MCF 10A (cell line): Measurements from ENCODE around the gene CARHSP1. TPM values are rescaled to one million over a fixed set of nuclear protein-coding genes. Genes with fewer than 3 reads are reported as not detected.
"Not testable (repeated sequence)": the region's sequence is repeated elsewhere in the genome, so short reads cannot be mapped to it uniquely, and the experiment has no call there.

Experiments used
- BruUV-seq: library from RNA; stranded (reverse); fragments of 400-500 nt; replicated peaks from 2 replicates; lab custom pipeline; 2021; lab: Mats Ljungman, UMichigan
- CTCF ChIA-PET: fragments of 300-600 bp; sonication (Branson Sonifier 250); formaldehyde crosslinking; extraction: SDS; loops from one replicate; lab custom pipeline; 2021; ENCODE audit warnings: antibody characterized with exemption, inconsistent platforms; lab: Yijun Ruan, JAX
- POLR2A ChIA-PET: fragments of 300-600, 350-650 bp; sonication (Branson Sonifier 250); formaldehyde crosslinking; extraction: SDS; loops from one replicate; lab custom pipeline; 2020; ENCODE audit warnings: antibody characterized with exemption, inconsistent platforms; lab: Yijun Ruan, JAX
- DNase-seq: peaks from one replicate; pipeline ENCODE4 v3.0.0-alpha.2; 2018; ENCODE audit not compliant: unreplicated experiment
- H3K27ac Mint-ChIP-seq: one replicate; pipeline ENCODE4 v1.8.0; 2022; ENCODE audit warnings: mild to moderate bottlenecking, low read depth, mixed read lengths; ENCODE audit not compliant: unreplicated experiment
- H3K27me3 Mint-ChIP-seq: one replicate; pipeline ENCODE4 v1.8.0; 2022; ENCODE audit warnings: mixed read lengths; ENCODE audit not compliant: insufficient read depth, unreplicated experiment
- H3K36me3 Mint-ChIP-seq: one replicate; pipeline ENCODE4 v1.8.0; 2022; ENCODE audit warnings: mild to moderate bottlenecking, moderate library complexity, mixed read lengths; ENCODE audit not compliant: insufficient read depth, unreplicated experiment
- H3K4me1 Mint-ChIP-seq: one replicate; pipeline ENCODE4 v1.8.0; 2022; ENCODE audit warnings: mixed read lengths; ENCODE audit not compliant: insufficient read depth, unreplicated experiment
- H3K4me3 Mint-ChIP-seq: one replicate; pipeline ENCODE4 v1.8.0; 2022; ENCODE audit warnings: mild to moderate bottlenecking, moderate library complexity, mixed read lengths; ENCODE audit not compliant: unreplicated experiment
- H3K9me3 Mint-ChIP-seq: one replicate; pipeline ENCODE4 v1.8.0; 2022; ENCODE audit warnings: mixed read lengths; ENCODE audit not compliant: unreplicated experiment
- intact Hi-C: fragments of 100-400 bp; cut with micrococcal nuclease; formaldehyde crosslinking; loops from 2 replicates; pipeline ENCODE4 v1.14.1; 2022
- total RNA-seq: library from RNA; stranded (reverse); gene quantifications from 2 replicates; pipeline ENCODE4 v1.2.3, GENCODE V29; 2022
- TF ChIP-seq, protein P1 (sequence below): fragments of 200-600 bp; IDR thresholded peaks from one replicate; pipeline ENCODE4 v1.8.0; 2022; ENCODE audit warnings: antibody characterized with exemption, mild to moderate bottlenecking; ENCODE audit not compliant: unreplicated experiment

The CARHSP1 gene
- total RNA-seq, 1 experiment from 2014 or later = 27.8 TPM

DNA sequence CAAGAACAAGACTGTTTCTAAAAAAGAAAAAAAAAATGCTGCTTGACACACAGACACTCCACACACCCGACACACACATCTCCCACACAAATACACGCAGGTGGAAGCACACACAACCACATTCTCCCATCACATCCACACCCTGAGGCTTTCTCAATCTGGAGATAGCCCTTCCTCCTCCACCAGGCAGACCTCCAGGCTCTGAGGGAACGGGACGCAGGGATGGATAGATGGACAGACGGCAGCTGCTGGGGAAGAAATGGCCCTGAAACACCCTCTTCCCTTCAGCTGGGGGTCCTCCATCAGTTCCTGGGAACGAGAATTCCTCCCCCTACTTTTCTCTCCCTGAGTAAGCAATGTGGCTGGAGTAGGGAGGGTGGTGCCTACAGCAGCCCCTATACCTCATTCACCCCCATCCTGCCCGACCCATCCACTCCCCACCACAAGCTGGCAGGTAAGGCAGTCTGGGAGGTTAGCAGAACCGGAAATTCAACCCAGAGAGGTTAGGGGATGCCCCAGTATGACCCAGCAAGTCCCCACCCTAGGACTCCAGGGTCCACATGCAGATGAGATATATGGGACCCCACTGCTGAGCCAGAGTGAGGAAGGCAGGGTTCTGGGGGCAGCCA is 9.2 kb upstream of the CARHSP1 start:
- no peak for DNase-seq
- H3K4me1 Mint-ChIP-seq = peaks cover 12% of the 10 kb centered on the region
- no peak overlapping the region for H3K4me3 Mint-ChIP-seq
- CTCF ChIA-PET = interaction anchor here (0.7 to 5.5 kb wide), 6 partner anchors 13 to 1935 kb away, joined by 3 to 56 read pairs (median 11); no protein-coding TSS in a partner anchor
- no peaks in the 10 kb centered on the region for H3K9me3 Mint-ChIP-seq
- TF ChIP-seq, protein P1, sequence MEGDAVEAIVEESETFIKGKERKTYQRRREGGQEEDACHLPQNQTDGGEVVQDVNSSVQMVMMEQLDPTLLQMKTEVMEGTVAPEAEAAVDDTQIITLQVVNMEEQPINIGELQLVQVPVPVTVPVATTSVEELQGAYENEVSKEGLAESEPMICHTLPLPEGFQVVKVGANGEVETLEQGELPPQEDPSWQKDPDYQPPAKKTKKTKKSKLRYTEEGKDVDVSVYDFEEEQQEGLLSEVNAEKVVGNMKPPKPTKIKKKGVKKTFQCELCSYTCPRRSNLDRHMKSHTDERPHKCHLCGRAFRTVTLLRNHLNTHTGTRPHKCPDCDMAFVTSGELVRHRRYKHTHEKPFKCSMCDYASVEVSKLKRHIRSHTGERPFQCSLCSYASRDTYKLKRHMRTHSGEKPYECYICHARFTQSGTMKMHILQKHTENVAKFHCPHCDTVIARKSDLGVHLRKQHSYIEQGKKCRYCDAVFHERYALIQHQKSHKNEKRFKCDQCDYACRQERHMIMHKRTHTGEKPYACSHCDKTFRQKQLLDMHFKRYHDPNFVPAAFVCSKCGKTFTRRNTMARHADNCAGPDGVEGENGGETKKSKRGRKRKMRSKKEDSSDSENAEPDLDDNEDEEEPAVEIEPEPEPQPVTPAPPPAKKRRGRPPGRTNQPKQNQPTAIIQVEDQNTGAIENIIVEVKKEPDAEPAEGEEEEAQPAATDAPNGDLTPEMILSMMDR = no peak
- no TSS peak for BruUV-seq
- intact Hi-C loops = no loop called here
- POLR2A ChIA-PET = interaction anchor here (0.6 to 1.3 kb wide), 4 partner anchors 9 to 213 kb away, joined by 3 to 8 read pairs (median 3); partner anchors contain the start of gene CARHSP1
- H3K36me3 Mint-ChIP-seq = peaks cover 4% of the 10 kb centered on the region
- H3K27me3 Mint-ChIP-seq = no peaks in the 10 kb centered on the region
- H3K27ac Mint-ChIP-seq = peak overlapping the region; percentile 25

DNA sequence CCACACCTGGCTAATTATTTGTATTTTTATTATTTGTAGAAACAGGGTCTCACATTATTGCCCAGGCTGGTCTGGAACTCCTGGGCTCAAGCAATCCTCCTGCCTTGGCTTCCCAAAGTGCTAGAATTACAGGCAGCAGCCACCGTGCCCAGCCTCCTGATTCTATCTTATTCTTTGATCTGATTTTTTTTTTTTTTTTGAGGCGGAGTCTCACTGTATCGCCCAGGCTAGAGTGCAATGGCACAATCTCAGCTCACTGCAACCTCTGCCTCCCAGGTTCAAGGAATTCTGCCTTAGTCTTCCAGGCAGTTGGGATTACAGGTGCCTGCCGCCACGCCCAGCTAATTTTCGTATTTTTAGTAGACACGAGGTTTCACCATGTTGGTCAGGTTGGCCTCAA is 6.5 kb upstream of the CARHSP1 start:
- BruUV-seq, H3K4me3 Mint-ChIP-seq, H3K9me3 Mint-ChIP-seq, CTCF ChIA-PET, H3K27ac Mint-ChIP-seq, H3K27me3 Mint-ChIP-seq, intact Hi-C loops, DNase-seq, H3K36me3 Mint-ChIP-seq: not testable (repeated sequence)
- POLR2A ChIA-PET = interaction anchor here (0.7 kb wide), 1 partner anchor 59 kb away, joined by 4 read pairs; no protein-coding TSS in a partner anchor
- peaks cover 20% of the 10 kb centered on the region for H3K4me1 Mint-ChIP-seq

- DNase-seq = no peak
- Mint-ChIP-seq H3K27me3 (no peaks in the 10 kb centered on the region), H3K36me3 (no peaks in the 10 kb centered on the region), H3K4me3 (no peak overlapping the region), H3K27ac (no peak overlapping the region), H3K4me1 (peaks cover 21% of the 10 kb centered on the region), H3K9me3 (no peaks in the 10 kb centered on the region)
- TF ChIP-seq, protein P1 = no peak
- no TSS peak for BruUV-seq
- ChIA-PET POLR2A (no interaction called here), CTCF (interaction anchor here (0.7 to 2.0 kb wide), 9 partner anchors 10 to 307 kb away, joined by 3 to 8 read pairs (median 4); no protein-coding TSS in a partner anchor)
- intact Hi-C loops = no loop called here
Observed at GRCh38 chr16:8874388-8874787, 5.6 kb upstream of the CARHSP1 start.

GRCh38 chr16:8873866-8874195 is 5.0 kb upstream of the CARHSP1 start:
- H3K4me3 Mint-ChIP-seq, H3K27me3 Mint-ChIP-seq, H3K27ac Mint-ChIP-seq, H3K9me3 Mint-ChIP-seq, intact Hi-C loops, DNase-seq, H3K36me3 Mint-ChIP-seq, POLR2A ChIA-PET, BruUV-seq: not testable (repeated sequence)
- peaks cover 26% of the 10 kb centered on the region for H3K4me1 Mint-ChIP-seq
- CTCF ChIA-PET = interaction anchor here (0.6 to 2.0 kb wide), 15 partner anchors 9 to 307 kb away, joined by 3 to 8 read pairs (median 4); no protein-coding TSS in a partner anchor
